ENCODE measurements around the gene P3H4. TPM values are rescaled to one million over a fixed set of nuclear protein-coding genes. Genes with fewer than 3 reads are reported as not detected.

Gene P3H4
- total and polyA plus RNA-seq, 2 experiments from 2014 or later, result 118 to 138 TPM

GRCh38 chr17:41823580-41823979, 11.8 kb upstream of the P3H4 start:
- Histone ChIP-seq H3K27ac (peak overlapping the region; percentile 47), H3K27me3 (no peaks in the 10 kb centered on the region), H3K4me3 (no peak overlapping the region), H3K4me1 (ENCODE audit: low read depth) (no peaks in the 10 kb centered on the region), H3K36me3 (peaks cover 18% of the 10 kb centered on the region), H3K9me3 (ENCODE audit: low read depth) (no peaks in the 10 kb centered on the region)
- DNase-seq (ENCODE audit: low read depth in 1 of 2, low spot score in 1 of 2), result no peak
- TF ChIP-seq CTCF (IDR thresholded peaks at IDR 0.05; ENCODE audit: low read depth, low read length), result no peak

- H3K4me3 ChIP-seq, result no peak overlapping the region
- no peak for TF ChIP-seq CTCF (IDR thresholded peaks at IDR 0.05; ENCODE audit: low read depth, low read length)
- DNase-seq (ENCODE audit: low read depth in 1 of 2, low spot score in 1 of 2), result no peak
- H3K27me3 ChIP-seq, result no peaks in the 10 kb centered on the region
- H3K4me1 ChIP-seq (ENCODE audit: low read depth), result no peaks in the 10 kb centered on the region
- no peaks in the 10 kb centered on the region for H3K9me3 ChIP-seq (ENCODE audit: low read depth)
- peak overlapping the region; percentile 47 for H3K27ac ChIP-seq
- H3K36me3 ChIP-seq, result peaks cover 20% of the 10 kb centered on the region
Measured at GRCh38 chr17:41823141-41823524, 11.4 kb upstream of the P3H4 start.

- TF ChIP-seq CTCF (IDR thresholded peaks at IDR 0.05; ENCODE audit: low read depth, low read length), result no peak
- H3K27ac ChIP-seq, result peak overlapping the region; percentile 47
- H3K27me3 ChIP-seq, result no peaks in the 10 kb centered on the region
- peaks cover 16% of the 10 kb centered on the region for H3K36me3 ChIP-seq
- no peak for DNase-seq (ENCODE audit: low read depth in 1 of 2, low spot score in 1 of 2)
- no peak overlapping the region for H3K4me3 ChIP-seq
- H3K9me3 ChIP-seq (ENCODE audit: low read depth), result no peaks in the 10 kb centered on the region
- no peaks in the 10 kb centered on the region for H3K4me1 ChIP-seq (ENCODE audit: low read depth)
Measured at GRCh38 chr17:41822216-41823140, 10.7 kb upstream of the P3H4 start.

- no peaks in the 10 kb centered on the region for H3K9me3 ChIP-seq (ENCODE audit: low read depth)
- TF ChIP-seq CTCF (IDR thresholded peaks at IDR 0.05; ENCODE audit: low read depth, low read length), result no peak
- H3K27ac ChIP-seq, result peak overlapping the region; percentile 47
- no peak overlapping the region for H3K4me3 ChIP-seq
- H3K4me1 ChIP-seq (ENCODE audit: low read depth), result no peaks in the 10 kb centered on the region
- peaks cover 14% of the 10 kb centered on the region for H3K36me3 ChIP-seq
- H3K27me3 ChIP-seq, result no peaks in the 10 kb centered on the region
- no peak for DNase-seq (ENCODE audit: low read depth in 1 of 2, low spot score in 1 of 2)
Measured at GRCh38 chr17:41821776-41822175, 10.0 kb upstream of the P3H4 start.

- DNase-seq (ENCODE audit: low read depth in 1 of 2, low spot score in 1 of 2), result no peak
- peaks cover 12% of the 10 kb centered on the region for H3K36me3 ChIP-seq
- H3K4me1 ChIP-seq (ENCODE audit: low read depth), result peaks cover 10% of the 10 kb centered on the region
- H3K27me3 ChIP-seq, result no peaks in the 10 kb centered on the region
- no peaks in the 10 kb centered on the region for H3K9me3 ChIP-seq (ENCODE audit: low read depth)
- no peak for TF ChIP-seq CTCF (IDR thresholded peaks at IDR 0.05; ENCODE audit: low read depth, low read length)
- H3K27ac ChIP-seq, result no peak overlapping the region
- no peak overlapping the region for H3K4me3 ChIP-seq
Measured at GRCh38 chr17:41818024-41818423, 6.3 kb upstream of the P3H4 start.
